ENCODE results near the gene PAX5. TPM values are rescaled to one million over a fixed set of nuclear protein-coding genes. Genes with fewer than 3 reads are reported as not detected.

Gene PAX5
- total RNA-seq, 3 donors from 2014 or later (not counting 1 experiment from before 2014, with no cell fraction given) = 1.3 to 2.1 (median 2.0) TPM

DNA sequence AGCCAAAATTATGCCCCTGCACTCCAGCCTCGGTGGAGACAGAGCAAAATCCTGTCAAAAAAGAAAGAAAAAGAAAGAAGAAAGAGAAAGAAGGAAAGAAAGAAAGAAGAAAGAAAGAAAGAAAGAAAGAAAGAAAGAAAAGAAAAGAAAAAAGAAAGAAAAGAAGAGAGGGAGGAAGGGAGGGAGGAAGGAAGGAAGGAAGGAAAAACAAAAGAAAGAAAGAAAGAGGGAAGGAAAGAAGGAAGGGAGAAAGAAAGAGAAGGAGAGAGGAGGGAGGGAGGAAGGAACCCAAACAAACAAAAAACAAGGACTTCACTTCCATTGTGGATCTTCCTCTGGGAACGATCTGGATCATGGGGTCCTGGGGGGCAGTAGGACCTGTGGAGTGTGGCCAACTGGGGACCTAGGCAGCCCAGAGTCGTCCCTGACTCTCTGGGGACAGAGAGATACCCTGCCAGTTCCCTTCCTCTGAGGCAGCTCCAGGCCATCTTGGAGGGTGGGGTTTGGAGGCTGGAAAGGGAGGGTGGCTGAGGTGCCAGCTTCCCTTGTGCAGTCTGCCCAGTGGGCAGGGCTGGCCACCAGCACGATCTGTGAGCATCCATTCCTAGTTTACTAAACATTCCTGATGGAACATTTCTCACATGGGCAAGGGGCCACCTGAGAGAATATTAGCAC is 216.8 kb downstream of the PAX5 start:
- WGBS (ENCODE audit: insufficient coverage) = 73% methylated on average over 3 of the region's 4 CpGs
- DNase-seq = no peak
- Mint-ChIP-seq H3K27me3 (ENCODE audit: low read depth in 2 of 2) (peaks cover 23 to 34% of the 10 kb centered on the region in 2 donors), H3K4me3 (no peak overlapping the region), H3K36me3 (no peaks in the 10 kb centered on the region), H3K9me3 (no peaks in the 10 kb centered on the region), H3K27ac (no peak overlapping the region), H3K4me1 (peaks cover 6 to 9% of the 10 kb centered on the region in 2 donors)
- Histone ChIP-seq H3K9me3 (ENCODE audit: control insufficient read depth, insufficient read depth, low read length) (no peaks in the 10 kb centered on the region), H3K36me3 (ENCODE audit: control insufficient read depth, insufficient read depth, low read length) (no peaks in the 10 kb centered on the region), H3K4me1 (ENCODE audit: control insufficient read depth, insufficient read depth, low read length) (no peaks in the 10 kb centered on the region), H3K27me3 (ENCODE audit: control insufficient read depth, insufficient read depth, low read length) (peaks cover 2% of the 10 kb centered on the region), H3K4me3 (ENCODE audit: low read length) (no peak overlapping the region), H3K27ac (ENCODE audit: low read length) (no peak overlapping the region)
- TF ChIP-seq, protein P1, sequence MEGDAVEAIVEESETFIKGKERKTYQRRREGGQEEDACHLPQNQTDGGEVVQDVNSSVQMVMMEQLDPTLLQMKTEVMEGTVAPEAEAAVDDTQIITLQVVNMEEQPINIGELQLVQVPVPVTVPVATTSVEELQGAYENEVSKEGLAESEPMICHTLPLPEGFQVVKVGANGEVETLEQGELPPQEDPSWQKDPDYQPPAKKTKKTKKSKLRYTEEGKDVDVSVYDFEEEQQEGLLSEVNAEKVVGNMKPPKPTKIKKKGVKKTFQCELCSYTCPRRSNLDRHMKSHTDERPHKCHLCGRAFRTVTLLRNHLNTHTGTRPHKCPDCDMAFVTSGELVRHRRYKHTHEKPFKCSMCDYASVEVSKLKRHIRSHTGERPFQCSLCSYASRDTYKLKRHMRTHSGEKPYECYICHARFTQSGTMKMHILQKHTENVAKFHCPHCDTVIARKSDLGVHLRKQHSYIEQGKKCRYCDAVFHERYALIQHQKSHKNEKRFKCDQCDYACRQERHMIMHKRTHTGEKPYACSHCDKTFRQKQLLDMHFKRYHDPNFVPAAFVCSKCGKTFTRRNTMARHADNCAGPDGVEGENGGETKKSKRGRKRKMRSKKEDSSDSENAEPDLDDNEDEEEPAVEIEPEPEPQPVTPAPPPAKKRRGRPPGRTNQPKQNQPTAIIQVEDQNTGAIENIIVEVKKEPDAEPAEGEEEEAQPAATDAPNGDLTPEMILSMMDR (IDR thresholded peaks at IDR 0.05) = no peak
- no peak for ATAC-seq
- intact Hi-C loops (cut with micrococcal nuclease) = no loop called here

DNA sequence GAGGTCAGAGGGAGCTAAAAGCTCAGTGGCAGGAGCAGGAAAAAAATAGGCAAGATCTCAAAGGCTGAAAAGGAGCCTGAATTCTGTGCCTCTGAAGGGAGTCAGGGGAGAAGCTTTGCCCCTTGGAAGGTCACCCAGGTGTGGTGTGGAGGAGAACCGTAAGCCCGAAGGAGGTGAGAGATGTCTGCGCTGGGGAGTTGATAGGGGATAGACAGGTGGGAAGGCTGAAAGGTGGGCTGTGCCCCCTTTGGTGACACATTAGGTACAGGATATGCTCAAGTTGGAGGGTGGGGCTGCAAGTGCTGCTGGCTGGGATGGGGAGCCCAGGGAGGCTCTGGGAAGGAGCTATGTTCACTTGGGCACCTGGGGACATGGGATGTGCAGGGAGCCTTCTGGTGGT is 217.7 kb downstream of the PAX5 start:
- DNase-seq (no peak), ATAC-seq (no peak)
- H3K4me3 ChIP-seq (ENCODE audit: low read length) = no peak overlapping the region
- intact Hi-C loops (cut with micrococcal nuclease) = no loop called here
- Mint-ChIP-seq H3K27me3 (ENCODE audit: low read depth in 2 of 2) (peaks cover 27 to 34% of the 10 kb centered on the region in 2 donors), H3K9me3 (no peaks in the 10 kb centered on the region), H3K36me3 (no peaks in the 10 kb centered on the region), H3K4me1 (peaks cover 6 to 9% of the 10 kb centered on the region in 2 donors), H3K4me3 (no peak overlapping the region), H3K27ac (no peak overlapping the region)
- H3K4me1 ChIP-seq (ENCODE audit: control insufficient read depth, insufficient read depth, low read length) = no peaks in the 10 kb centered on the region
- WGBS (ENCODE audit: insufficient coverage) = 95% methylated on average over 3 of the region's 3 CpGs
- H3K27ac ChIP-seq (ENCODE audit: low read length) = no peak overlapping the region
- no peaks in the 10 kb centered on the region for H3K36me3 ChIP-seq (ENCODE audit: control insufficient read depth, insufficient read depth, low read length)
- TF ChIP-seq, protein P1 (IDR thresholded peaks at IDR 0.05) = no peak
- peaks cover 2% of the 10 kb centered on the region for H3K27me3 ChIP-seq (ENCODE audit: control insufficient read depth, insufficient read depth, low read length)
- H3K9me3 ChIP-seq (ENCODE audit: control insufficient read depth, insufficient read depth, low read length) = no peaks in the 10 kb centered on the region

DNA sequence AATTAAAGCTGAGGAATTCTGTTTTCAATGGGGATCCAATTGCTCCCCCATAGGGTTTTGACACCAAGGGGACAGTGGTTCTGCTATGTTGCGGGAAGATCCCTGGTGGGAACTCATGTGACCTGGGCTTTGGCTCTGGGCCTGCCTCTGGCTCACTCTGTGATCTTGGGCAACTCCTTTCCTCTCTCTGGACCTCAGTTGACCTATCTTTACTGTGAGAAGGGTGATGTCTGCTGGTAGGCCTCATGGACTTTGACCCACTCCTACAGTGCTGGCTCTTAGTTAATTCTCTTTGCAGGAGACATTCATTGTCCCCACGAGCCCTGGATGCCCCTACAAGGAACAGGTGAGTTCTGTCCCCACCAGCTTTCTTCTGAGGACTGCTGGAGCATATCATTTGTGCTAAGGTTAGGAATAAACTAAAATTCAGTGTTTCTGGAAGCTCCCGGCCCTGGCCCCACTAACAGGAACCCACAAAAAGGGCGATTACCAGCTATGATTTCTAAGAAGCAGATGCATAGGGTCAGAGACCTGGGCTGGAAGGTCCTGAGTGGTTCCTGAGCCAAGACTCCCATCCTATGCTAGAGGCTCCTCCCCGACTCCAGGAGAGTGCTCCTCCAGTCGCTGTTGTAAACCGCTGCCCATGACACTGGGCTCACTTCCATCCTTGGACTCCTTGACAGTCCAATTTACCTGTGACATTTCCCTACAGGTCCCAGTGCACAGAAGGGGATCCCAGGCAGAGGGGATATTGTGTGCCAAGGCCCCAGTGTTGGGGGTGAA is 218.3 kb downstream of the PAX5 start:
- Mint-ChIP-seq H3K27ac (no peak overlapping the region), H3K9me3 (no peaks in the 10 kb centered on the region), H3K4me1 (peaks cover 6 to 9% of the 10 kb centered on the region in 2 donors), H3K27me3 (ENCODE audit: low read depth in 2 of 2) (peaks cover 31 to 32% of the 10 kb centered on the region in 2 donors), H3K4me3 (no peak overlapping the region), H3K36me3 (no peaks in the 10 kb centered on the region)
- intact Hi-C loops (cut with micrococcal nuclease) = no loop called here
- no peaks in the 10 kb centered on the region for H3K9me3 ChIP-seq (ENCODE audit: control insufficient read depth, insufficient read depth, low read length)
- 90% methylated on average over 7 of the region's 7 CpGs for WGBS (ENCODE audit: insufficient coverage)
- TF ChIP-seq, protein P1 (IDR thresholded peaks at IDR 0.05) = no peak
- no peak overlapping the region for H3K27ac ChIP-seq (ENCODE audit: low read length)
- DNase-seq (no peak), ATAC-seq (no peak)
- H3K27me3 ChIP-seq (ENCODE audit: control insufficient read depth, insufficient read depth, low read length) = peaks cover 2% of the 10 kb centered on the region
- H3K4me1 ChIP-seq (ENCODE audit: control insufficient read depth, insufficient read depth, low read length) = no peaks in the 10 kb centered on the region
- no peak overlapping the region for H3K4me3 ChIP-seq (ENCODE audit: low read length)
- H3K36me3 ChIP-seq (ENCODE audit: control insufficient read depth, insufficient read depth, low read length) = no peaks in the 10 kb centered on the region

All from natural killer cell (primary cell).